HepG2 (cell line): ENCODE measurements around the gene PTTG1. TPM values are rescaled to one million over a fixed set of nuclear protein-coding genes. Genes with fewer than 3 reads are reported as not detected.

ENCODE experiments used
- CHD2 ChIP-seq: IDR thresholded peaks from 2 replicates; pipeline ENCODE4 v1.6.1; 2011; ENCODE audit warnings: low read depth, low read length, improper control_type of control experiment
- ELF3 ChIP-seq: IDR thresholded peaks from 2 replicates; pipeline ENCODE4 v1.6.1; 2016; ENCODE audit warnings: missing genetic modification reagents, missing compliant biosample characterization
- IRF1 ChIP-seq: sonication (generic); formaldehyde crosslinking; IDR thresholded peaks from 2 replicates; pipeline ENCODE4 v1.4.0; 2020; ENCODE audit warnings: low read depth, mild to moderate bottlenecking, missing genetic modification reagents
- ISL2 ChIP-seq: sonication (generic); formaldehyde crosslinking; IDR thresholded peaks from 2 replicates; pipeline ENCODE4 v1.5.0; 2020; ENCODE audit warnings: missing genetic modification reagents
- MAZ ChIP-seq, 2 experiments: sonication (generic) in 1 of 2; formaldehyde crosslinking in 1 of 2; IDR thresholded peaks; 2 replicates each; pipeline versions ENCODE4 v1.5.0 to v1.6.1; 2012 to 2020; ENCODE audit warnings: low read depth in 2 of 2, mild to moderate bottlenecking in 2 of 2, borderline replicate concordance in 1 of 2, improper control_type of control experiment in 1 of 2, low read length in 1 of 2, missing genetic modification reagents in 1 of 2, moderate library complexity in 1 of 2
- MLXIP ChIP-seq: sonication (generic); formaldehyde crosslinking; IDR thresholded peaks from 2 replicates; pipeline ENCODE4 v1.9.0; 2021; ENCODE audit warnings: missing genetic modification reagents, borderline replicate concordance
- NAIF1 ChIP-seq: sonication (generic); formaldehyde crosslinking; IDR thresholded peaks from 2 replicates; pipeline ENCODE4 v1.5.0; 2020; ENCODE audit warnings: mild to moderate bottlenecking, missing genetic modification reagents, borderline replicate concordance
- PTBP1 ChIP-seq: fragments of 200-400 bp; formaldehyde crosslinking; IDR thresholded peaks from 2 replicates; pipeline ENCODE4 v1.6.1; 2018; ENCODE audit warnings: low read length, low read depth; ENCODE audit not compliant: poor library complexity, severe bottlenecking
- SOX6 ChIP-seq, 2 experiments: fragments of 450-650 bp in 1 of 2; sonication (generic) in 1 of 2; formaldehyde crosslinking in 1 of 2; IDR thresholded peaks; 2 replicates each; pipeline versions ENCODE4 v1.4.0 to v1.6.1; 2017 to 2020; ENCODE audit warnings: antibody characterized with exemption in 1 of 2, mild to moderate bottlenecking in 1 of 2, missing genetic modification reagents in 1 of 2
- TOPORS ChIP-seq: sonication (generic); formaldehyde crosslinking; IDR thresholded peaks from 2 replicates; pipeline ENCODE4 v1.8.0; 2023; ENCODE audit warnings: mild to moderate bottlenecking, missing genetic modification reagents
- TRIM22 ChIP-seq: fragments of 450-650 bp; IDR thresholded peaks from 2 replicates; pipeline ENCODE4 v1.6.1; 2017
- ZNF101 ChIP-seq: sonication (generic); formaldehyde crosslinking; IDR thresholded peaks from 2 replicates; pipeline ENCODE4 v1.4.0; 2020; ENCODE audit warnings: mild to moderate bottlenecking, low read depth, missing genetic modification reagents, borderline replicate concordance
- ZNF350 ChIP-seq: sonication (generic); formaldehyde crosslinking; IDR thresholded peaks from 2 replicates; pipeline ENCODE4 v1.4.0; 2020; ENCODE audit warnings: mild to moderate bottlenecking, low read depth, missing genetic modification reagents, borderline replicate concordance
- ZNF558 ChIP-seq: sonication (generic); formaldehyde crosslinking; IDR thresholded peaks from 2 replicates; pipeline ENCODE4 v1.9.0; 2022; ENCODE audit warnings: mild to moderate bottlenecking, missing genetic modification reagents, borderline replicate concordance
- polyA plus RNA-seq, 8 experiments: library from polyadenylated mRNA; depleted of rRNA in 3 of 8; stranded (reverse) in 7 of 8; unstranded in 1 of 8; fragments of >200 nt; fragmentation: Illumina TruSeq in 4 of 8; extraction: Trizol in 4 of 8; gene quantifications; 2 replicates each; pipeline versions ENCODE4 v1.2.1 to v1.2.3, GENCODE V29; 2011 to 2016; ENCODE audit warnings: low read depth in 4 of 8, missing spikeins in 1 of 8, mixed read lengths in 1 of 8; ENCODE audit not compliant: insufficient read depth in 1 of 8
- total RNA-seq, 5 experiments: library from RNA; depleted of rRNA; stranded (reverse); fragments of >200 nt; fragmentation: Illumina TruSeq; extraction: Trizol; gene quantifications; 2 replicates each; pipeline ENCODE4 v1.2.3, GENCODE V29; 2016; ENCODE audit warnings: low read depth in 1 of 5
- TF ChIP-seq, protein P1 (sequence below): sonication (generic); formaldehyde crosslinking; IDR thresholded peaks from 2 replicates; pipeline ENCODE4 v1.5.1; 2020; ENCODE audit warnings: missing genetic modification reagents, mild to moderate bottlenecking, borderline replicate concordance
- TF ChIP-seq, protein P2 (sequence below): sonication (generic); formaldehyde crosslinking; IDR thresholded peaks from 2 replicates; pipeline ENCODE4 v1.5.1; 2020; ENCODE audit warnings: mild to moderate bottlenecking, missing genetic modification reagents, borderline replicate concordance

PTTG1 gene
- total and polyA plus RNA-seq, 2 of the 13 experiments (the other 11 are each of a cell fraction or from before 2014, with no cell fraction given): 102 to 161 TPM

DNA sequence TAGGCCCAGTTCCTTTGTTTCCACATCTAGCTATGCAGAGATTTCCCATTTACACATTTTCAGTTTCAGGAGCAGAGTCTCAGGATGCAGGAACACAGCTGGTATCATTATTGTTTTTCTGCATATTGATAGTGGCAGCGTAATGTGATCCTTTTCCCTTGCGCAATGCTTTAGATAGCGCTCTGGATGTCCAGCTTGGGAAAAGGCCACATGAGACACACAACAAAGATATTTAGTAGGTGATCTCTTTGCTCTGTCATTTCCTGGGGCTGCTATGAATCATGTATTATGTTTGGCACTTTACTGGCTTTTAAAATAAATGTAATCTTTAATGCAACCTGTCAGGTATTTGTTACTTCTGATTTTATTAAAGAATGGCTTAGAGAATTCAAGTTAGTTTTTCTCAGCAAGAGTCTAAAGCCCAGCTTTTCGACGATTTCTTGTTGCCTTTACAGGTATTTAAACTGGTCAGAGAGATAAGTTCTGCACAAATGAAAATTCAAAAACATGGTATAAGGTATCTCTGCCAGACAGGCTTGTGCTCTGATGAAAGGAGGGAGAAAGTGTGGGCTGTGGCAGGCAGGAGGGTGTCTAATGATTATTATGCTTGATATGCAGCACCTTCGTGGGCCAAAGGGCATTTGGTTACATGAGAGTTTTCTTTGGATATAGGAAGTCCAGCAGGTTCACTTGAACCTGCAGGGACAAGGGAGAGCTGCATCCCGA lies 42.2 kb downstream of the PTTG1 start (continued):
- TF ChIP-seq ZNF558 (CRISPR knock-in tag): no peak
- TF ChIP-seq ZNF101 (CRISPR knock-in tag): no peak
- TF ChIP-seq, protein P1, sequence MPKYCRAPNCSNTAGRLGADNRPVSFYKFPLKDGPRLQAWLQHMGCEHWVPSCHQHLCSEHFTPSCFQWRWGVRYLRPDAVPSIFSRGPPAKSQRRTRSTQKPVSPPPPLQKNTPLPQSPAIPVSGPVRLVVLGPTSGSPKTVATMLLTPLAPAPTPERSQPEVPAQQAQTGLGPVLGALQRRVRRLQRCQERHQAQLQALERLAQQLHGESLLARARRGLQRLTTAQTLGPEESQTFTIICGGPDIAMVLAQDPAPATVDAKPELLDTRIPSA (CRISPR knock-in tag): no peak
- TF ChIP-seq TOPORS (CRISPR knock-in tag): no peak
- TF ChIP-seq ZNF350 (CRISPR knock-in tag): no peak
- TF ChIP-seq TRIM22: no peak
- no peak for TF ChIP-seq PTBP1
- no peak for TF ChIP-seq MLXIP (CRISPR knock-in tag)
- no peak for TF ChIP-seq MAZ (IDR thresholded peaks at IDR 0.05; ENCODE audit: borderline replicate concordance, low read depth, low read length)
- no peak for TF ChIP-seq MAZ (CRISPR knock-in tag; IDR thresholded peaks at IDR 0.05; ENCODE audit: low read depth)
- no peak for TF ChIP-seq IRF1
- no peak for TF ChIP-seq CHD2
- TF ChIP-seq, protein P2, sequence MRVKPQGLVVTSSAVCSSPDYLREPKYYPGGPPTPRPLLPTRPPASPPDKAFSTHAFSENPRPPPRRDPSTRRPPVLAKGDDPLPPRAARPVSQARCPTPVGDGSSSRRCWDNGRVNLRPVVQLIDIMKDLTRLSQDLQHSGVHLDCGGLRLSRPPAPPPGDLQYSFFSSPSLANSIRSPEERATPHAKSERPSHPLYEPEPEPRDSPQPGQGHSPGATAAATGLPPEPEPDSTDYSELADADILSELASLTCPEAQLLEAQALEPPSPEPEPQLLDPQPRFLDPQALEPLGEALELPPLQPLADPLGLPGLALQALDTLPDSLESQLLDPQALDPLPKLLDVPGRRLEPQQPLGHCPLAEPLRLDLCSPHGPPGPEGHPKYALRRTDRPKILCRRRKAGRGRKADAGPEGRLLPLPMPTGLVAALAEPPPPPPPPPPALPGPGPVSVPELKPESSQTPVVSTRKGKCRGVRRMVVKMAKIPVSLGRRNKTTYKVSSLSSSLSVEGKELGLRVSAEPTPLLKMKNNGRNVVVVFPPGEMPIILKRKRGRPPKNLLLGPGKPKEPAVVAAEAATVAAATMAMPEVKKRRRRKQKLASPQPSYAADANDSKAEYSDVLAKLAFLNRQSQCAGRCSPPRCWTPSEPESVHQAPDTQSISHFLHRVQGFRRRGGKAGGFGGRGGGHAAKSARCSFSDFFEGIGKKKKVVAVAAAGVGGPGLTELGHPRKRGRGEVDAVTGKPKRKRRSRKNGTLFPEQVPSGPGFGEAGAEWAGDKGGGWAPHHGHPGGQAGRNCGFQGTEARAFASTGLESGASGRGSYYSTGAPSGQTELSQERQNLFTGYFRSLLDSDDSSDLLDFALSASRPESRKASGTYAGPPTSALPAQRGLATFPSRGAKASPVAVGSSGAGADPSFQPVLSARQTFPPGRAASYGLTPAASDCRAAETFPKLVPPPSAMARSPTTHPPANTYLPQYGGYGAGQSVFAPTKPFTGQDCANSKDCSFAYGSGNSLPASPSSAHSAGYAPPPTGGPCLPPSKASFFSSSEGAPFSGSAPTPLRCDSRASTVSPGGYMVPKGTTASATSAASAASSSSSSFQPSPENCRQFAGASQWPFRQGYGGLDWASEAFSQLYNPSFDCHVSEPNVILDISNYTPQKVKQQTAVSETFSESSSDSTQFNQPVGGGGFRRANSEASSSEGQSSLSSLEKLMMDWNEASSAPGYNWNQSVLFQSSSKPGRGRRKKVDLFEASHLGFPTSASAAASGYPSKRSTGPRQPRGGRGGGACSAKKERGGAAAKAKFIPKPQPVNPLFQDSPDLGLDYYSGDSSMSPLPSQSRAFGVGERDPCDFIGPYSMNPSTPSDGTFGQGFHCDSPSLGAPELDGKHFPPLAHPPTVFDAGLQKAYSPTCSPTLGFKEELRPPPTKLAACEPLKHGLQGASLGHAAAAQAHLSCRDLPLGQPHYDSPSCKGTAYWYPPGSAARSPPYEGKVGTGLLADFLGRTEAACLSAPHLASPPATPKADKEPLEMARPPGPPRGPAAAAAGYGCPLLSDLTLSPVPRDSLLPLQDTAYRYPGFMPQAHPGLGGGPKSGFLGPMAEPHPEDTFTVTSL (CRISPR knock-in tag): peak; percentile 73; the same call in 1 of the 2 replicates
- no peak for TF ChIP-seq NAIF1
- TF ChIP-seq ISL2 (CRISPR knock-in tag): peak; percentile 56; the same call in 1 of the 2 replicates
- TF ChIP-seq SOX6 (IDR thresholded peaks at IDR 0.05): no peak
- peak; percentile 90 for TF ChIP-seq SOX6 (CRISPR knock-in tag; IDR thresholded peaks at IDR 0.05)
- TF ChIP-seq ELF3 (CRISPR knock-in tag): peak; percentile 55
